GM19455 (cell line): ENCODE results near the gene RFWD3.
"Not testable (repeated sequence)": the region's sequence is repeated elsewhere in the genome, so short reads cannot be mapped to it uniquely, and the experiment has no call there.

Source experiments
- ATAC-seq: cut with Tn5 transposase; IDR thresholded peaks from one replicate; pipeline ENCODE4 v1.9.1; 2021; ENCODE audit not compliant: unreplicated experiment

RFWD3 gene

DNA sequence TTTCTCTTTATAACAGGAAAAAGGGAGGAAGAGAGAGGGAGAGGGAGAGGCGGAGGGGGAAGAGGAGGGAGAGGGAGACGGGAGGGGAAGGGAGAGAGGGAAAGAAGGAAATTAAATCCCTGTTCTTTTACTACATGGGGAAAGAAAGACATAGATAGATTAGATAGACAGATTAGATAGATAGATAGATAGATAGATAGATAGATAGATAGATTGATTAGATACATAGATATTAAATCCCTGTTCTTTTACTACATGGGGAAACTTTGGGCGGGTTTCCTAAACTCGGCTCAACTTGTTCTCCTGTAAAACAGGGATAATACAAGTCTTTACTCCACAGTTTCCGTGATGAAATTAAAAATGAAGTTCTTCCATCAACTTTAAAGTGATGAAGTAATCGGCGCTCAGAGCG is 661 bp downstream of the RFWD3 start:
- ATAC-seq = no peak

DNA sequence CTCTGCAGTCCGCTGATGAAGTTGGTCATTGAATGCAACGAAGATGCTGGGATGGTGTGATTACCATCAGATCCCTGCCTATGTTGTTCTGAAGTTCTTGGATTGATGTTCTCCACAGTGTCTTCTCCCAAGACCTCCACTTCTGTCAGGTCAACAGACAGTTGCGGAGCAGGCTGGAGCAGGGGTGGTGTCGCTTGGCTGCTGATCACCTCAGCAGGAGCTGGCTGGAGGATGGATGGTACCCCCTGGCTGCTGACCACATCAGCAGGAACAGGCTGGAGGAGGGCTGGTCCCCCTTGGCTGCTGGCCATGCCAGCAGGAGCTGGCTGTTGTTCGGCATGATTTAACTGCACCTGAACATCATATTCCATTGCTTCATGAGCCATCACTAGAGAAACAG is 5.6 kb downstream of the RFWD3 start:
- no peak for ATAC-seq

DNA sequence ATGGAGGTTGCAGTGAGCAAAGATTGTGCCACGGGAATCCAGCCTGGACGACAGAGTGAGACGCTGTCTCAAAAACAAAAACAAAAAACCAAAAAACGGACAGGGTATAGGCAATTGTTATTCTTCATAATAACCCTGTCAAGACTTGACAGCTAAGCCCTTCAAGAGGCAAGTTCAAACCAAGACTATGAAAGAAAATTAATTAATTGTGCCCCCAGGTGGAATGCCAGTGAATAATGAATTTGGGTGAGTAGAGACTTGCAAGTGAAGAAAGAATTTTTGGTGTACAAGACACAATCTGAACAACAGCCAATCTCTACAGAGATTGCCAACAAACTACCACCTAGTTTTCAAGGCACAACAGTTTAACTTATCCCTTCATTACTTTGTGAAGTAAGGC is 6.3 kb downstream of the RFWD3 start:
- no peak for ATAC-seq

DNA sequence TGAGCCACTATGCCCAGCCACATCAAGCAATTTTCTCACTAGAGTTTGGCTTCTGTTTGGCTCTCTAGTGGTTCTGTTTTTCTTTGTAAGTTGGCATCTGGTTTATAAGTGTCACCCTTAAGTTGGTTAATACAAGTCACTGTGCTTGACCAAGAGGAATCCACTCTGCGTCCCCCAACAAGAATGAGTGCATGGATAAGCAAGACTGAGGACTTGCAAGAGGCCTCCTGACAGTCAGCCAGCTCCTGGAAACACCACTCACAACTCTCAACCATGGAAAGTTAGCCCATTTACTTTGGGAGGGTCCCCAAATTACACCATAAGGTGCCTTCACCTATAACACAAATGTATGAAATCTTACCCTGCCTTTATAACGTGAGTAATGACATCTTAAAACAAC is 7.6 kb downstream of the RFWD3 start:
- ATAC-seq = no peak

DNA sequence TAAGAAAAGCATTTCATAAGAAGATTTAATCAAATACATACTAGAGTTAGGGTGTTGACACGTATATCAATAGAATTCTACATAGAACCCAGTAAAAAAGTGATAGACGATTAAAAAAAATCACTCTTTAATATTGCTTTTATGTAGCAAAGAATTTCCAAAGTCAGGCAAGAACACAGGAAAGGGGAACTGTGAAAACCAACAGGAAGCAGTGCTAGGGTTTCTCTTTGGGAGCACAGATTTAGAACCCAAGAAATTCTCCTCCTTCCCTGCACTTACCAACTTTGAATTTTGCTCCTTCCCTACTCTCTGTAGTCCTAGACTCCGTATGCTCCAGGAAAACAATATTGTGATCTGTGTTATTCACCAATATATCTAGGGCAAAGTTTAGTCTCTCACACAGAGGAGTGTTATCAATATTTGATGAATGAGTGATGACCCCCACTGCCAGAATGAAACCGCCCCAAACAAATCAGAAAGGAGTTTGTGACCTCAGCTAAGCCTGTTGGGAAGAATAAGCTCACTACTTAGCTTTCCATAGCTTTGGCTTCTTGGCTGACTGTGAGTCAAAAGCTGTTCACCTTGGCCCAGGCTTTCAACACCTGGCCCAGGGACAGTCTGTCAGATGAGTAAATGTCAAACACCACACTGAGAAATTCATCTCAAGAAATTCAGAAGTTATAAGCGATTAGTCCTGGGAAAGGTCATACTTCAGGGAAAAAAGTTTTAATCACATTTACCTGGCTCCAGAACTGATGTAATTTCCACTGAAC is 8.6 kb downstream of the RFWD3 start:
- no peak for ATAC-seq

DNA sequence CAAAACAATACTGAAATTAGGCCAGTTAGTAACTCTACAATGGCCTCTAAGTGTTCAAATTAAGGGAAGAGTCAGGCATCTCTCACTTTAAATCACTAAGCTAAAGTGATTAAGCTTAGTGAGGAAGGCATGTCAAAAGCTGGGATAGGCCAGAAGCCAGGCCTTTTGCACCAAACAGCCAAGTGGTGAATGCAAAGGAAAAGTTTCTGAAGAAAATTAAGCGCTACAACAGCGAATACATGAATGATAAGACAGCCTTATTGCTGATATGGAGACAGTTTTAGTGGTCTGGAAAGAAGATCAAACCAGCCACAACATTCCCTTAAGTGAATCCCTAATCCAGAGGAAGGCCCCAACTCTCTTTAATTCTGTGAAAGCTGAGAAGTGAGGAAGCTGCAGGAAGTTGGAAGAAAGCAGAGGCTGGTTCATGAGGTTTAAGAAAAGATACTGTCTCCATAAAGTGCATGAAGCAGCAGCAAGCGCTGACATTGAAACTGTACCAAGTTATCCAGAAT is 12.1 kb downstream of the RFWD3 start:
- no peak for ATAC-seq

DNA sequence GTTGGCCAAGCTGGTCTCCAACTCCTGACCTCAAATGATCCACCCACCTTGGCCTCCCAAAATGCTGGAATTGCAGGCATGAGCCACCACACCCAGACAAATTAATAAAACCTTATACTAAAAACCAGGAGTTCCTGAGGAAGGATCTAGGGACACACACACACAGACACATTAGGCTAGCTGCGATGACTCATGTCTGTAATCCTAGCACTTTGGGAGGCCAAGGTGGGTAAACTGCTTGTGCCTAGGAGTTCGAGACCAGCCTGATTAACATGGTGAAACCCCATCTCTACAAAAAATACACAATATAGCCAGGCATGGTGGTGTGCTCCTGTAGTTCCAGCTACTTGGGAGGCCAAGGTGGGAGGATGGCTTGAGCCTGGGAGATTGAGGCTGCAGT is 13.8 kb downstream of the RFWD3 start:
- ATAC-seq = not testable (repeated sequence)

DNA sequence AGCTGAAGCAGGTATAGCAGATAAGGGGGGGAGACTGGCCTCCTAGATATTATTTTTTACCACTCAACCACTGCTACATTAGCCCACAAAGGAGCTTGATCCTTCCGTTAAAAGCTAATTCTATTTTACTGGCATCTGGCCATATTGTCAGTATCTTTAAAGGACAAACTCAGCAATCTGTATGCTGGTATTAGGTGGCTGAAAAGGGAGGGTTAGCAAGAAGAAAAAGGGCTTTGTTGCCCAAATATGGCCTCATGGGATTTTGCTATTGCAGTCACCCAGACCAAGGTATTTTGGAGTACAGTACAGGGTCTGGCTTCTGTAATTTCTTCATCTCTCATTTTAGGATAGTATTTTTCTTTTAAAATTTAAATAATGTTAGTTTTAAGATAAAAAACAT is 14.4 kb downstream of the RFWD3 start:
- no peak for ATAC-seq

DNA sequence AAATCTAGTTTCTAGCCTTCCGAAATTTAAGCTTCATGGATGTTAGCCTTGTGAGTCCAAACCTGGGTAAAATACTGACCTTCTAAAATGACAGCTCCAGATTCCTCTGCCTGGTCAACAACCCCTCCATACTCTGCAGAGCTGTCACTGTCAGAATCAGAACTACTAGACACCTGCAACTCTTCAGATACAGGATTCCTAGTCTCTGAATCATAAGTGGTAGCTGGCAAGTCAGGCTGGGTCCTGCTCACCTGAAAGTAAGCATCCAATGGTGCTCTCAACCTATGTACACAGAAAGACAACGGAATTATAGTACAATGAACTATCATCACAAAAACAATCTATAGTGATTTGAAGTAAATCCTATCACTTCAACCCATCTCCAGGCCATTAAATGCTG is 14.8 kb downstream of the RFWD3 start:
- ATAC-seq = no peak

DNA sequence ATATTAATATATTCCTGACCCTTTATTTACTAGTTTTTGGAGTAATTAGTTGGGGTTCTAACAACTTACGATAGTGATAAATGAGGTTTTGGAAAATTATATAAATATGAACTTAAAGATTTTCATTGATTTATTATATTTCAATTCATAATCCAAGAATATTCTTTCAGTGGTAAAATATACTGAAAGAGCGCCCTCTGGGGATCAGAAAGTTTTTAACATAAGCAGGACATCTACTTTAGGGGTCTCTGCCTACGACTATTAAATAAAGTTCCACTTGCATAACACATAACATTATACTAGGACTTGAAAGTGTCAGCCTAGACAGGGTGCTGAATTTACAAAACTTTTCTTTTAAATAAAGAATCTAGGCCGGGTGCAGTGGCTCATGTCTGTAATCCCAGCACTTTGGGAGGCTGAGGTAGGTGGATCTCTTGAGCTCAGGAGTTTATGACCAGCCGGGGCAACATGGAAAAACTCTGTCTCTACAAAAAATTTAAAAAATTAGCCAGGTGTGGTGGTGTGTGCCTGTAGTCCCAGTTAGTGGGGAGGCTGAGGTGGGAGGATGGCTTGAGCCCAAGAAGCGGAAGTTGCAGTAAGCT is 15.6 kb downstream of the RFWD3 start:
- ATAC-seq = no peak

DNA sequence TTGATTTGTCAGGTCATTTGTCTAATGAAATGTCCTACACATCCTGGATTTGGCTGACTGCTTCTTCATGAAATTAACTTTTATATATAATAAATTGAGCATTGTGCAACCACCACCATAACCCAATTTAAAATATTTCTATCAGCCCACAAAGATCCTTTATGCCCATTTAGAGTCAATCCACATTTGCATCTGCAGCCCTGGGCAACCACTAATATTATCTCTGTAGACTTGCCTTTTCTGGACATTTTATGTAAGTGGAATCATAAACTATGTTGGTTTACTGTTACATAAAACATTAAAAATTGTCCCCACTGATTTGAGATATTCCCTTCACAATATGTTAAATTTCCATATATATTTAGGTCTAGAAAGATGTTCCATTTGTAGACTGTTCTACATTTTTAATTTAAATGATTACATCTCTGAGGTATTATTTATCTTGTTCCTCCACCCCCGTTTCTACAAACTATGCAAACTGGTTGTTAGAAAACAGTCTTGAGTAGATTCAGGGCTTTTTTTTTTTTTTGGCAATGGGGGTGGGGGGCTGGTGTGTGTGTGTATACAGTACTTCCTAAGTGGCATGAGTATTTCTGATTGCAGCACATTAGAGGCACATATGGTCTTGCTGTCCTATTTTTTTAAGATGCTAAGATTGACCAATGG is 16.7 kb downstream of the RFWD3 start:
- ATAC-seq = no peak

DNA sequence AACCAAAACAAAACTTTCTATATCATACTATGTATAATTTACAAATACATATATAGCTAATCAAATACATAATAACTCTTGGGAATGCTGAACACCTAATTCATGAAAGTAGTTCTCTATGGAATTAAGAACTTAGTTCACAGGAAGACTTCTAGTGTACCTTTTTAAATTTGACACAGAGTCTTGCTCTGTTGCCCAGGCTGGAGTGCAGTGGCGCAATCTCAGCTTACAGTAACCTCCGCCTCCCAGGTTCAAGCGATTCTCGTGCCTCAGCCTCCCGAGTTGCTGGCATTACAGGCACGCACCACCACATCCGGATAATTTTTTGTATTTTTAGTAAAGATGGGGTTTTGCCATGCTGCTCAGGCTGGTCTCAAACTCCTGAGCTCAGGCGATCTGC is 24.7 kb downstream of the RFWD3 start:
- no peak for ATAC-seq

DNA sequence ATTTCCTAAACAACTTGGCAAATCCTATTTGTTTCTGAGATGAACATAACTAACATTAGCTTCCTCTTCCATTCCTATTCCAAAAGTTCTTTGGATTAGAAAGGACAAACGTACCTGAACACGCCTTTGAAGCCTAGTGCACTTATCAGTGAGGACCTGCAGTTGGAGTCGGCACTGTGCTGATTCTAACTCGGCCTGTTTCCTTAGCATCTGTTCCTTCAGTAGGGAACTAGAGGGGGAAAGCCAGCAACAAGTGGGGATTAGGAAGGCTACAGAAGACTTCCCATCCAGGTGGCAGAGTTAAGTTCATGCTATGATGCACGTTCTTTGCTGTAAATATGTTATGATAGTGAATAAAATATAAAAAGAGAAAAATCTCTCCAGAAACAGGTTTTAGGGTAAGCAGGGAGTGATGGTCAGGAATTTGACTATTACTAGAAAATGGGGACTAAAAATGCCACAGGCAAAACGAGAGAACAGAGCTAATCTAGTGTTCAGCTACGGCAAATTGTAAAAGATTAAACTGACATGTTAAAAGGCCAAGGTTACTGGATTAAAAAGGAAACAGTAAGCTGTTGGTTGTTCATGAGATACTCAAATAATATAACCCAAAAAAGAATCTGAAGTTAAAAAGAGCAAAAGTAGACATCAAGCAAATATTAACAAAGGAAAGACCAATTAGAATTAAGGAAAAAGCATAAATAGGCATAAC is 28.8 kb downstream of the RFWD3 start:
- no peak for ATAC-seq

DNA sequence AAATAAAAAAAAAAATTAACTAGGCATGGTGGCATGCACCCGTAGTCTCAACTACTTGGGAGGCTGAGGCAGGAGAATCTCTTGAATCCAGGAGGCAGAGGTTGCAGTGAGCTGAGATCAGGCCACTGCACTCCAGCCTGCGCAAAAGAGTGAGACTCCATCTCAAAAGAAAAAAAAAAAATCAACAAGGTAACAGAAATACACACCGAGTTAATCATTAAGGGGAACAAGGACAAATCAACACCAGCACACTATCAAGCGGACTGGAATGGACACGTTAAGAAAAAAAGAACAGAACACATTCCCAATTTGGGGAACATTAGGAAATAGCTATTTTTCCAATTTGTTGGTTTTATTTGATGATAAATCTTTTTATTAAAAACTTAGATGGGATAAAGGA is 31.4 kb downstream of the RFWD3 start:
- no peak for ATAC-seq

DNA sequence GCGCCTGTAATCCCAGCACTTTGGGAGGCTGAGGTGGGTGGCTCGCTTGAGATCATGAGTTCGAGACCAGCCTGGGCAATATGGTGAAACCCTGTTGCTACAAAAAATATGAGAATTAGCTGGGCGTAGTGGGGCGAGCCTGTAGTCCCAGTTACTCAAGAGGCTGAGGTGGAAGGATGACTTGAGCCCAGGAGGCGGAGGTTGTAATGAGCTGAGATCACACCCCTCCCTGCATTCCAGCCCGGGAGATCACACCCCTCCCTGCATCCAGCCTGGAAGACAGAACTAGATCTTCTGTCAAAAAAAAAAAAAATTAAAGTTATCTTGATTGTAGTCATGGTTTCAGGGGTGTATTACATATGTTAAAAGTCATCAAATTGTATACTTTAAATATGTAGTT is 33.0 kb downstream of the RFWD3 start:
- ATAC-seq = no peak

DNA sequence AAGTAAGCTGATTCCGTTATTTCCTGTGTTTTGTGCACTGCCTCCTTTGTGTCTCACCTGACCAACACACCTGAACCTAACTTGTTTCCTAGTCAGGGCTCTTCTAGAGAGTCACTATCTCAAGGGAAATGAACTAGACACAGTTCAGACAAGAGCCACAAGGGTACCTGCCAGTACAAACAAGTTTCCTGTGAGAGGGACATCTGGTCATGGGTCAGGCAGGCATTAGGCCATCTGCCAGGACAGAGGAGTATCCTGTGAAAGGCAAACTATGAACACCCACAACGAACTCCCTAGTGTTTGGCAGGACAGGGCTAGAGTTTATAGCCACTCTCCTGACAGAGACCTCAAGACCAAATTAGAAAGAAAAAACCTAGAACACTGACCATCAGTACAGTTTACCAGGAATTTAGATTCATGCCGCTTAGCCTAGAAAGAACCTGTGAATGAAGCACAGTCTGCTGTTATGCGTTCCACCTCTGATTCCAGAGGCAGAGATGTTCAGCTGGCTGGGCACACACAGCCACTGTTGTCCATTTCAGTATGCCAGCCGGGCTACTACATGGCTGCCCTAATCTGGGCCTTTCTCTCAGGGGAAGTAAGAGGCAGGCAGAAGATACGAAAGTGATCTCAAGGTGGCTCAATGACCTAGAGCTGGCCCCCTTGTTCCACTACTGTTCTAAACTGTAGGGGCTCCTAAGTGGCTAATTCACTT is 39.0 kb downstream of the RFWD3 start:
- ATAC-seq = no peak

DNA sequence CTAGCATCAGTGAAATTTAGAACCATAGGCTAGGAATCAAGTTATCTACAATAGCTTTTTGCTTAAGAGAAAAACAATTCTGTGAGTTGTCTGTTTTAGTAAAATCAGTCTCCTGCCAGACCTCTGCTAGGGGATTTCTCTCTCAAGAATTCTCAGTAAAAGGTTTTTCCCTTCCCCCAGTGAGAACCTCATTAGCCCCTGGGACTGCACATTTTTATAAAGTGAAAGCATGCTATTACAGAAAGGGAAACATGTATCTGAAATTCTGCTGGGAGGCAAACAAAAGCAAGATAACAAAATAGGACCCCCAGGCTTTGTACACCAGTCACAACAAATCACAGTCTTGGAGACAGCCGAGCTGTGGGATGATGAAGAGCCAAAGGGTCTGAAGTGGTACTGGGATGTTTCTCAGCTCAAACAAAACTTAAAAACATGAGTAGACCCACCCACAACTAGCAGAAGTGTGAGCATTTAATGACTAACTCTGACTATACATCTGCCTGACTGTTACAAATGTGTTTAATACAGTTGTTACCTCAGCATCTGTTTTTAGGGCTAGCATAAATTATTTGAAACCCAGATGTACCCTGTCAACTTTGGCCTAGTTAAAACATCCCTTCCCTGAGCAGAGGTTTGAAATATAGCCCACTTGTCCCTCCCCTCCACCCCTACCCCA is 39.8 kb downstream of the RFWD3 start:
- ATAC-seq = no peak

DNA sequence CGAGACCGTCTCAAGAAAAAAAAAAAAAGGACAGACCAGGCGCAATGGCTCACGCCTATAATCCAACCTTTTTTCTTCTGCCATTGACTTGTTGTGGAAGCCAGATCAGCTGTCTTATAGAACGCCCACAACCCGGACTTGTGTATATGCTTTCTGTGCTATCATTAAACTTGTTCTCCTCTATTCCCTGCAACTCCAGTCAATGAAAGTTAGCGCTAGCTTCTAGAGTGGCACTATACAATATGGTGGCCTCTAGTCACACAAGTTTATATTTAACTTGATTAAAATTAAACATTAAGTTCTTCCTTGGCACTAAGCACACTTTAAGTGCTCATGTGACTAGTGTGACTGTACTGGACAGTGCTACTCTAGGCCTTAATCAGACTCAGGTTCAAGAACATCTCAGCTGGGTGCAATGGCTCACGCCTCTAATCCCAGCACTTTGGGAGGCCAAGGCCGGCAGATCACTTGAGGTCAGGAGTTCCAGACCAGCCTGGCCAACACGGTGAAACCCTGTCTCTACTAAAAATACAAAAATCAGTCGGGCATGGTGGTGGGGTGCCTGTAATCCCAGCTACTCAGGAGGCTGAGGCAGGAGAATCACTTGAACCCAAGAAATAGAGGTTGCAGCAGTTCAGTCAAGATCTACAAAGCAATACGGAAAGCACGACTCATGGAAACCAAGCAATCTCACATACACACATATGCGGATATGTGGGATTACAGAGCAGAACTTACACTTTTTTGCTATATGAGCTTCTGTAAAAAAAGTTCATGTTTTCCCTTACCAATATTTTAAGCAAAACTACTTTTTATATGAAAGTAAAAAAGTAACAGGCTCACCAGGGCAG is 41.0 kb downstream of the RFWD3 start:
- ATAC-seq = no peak

DNA sequence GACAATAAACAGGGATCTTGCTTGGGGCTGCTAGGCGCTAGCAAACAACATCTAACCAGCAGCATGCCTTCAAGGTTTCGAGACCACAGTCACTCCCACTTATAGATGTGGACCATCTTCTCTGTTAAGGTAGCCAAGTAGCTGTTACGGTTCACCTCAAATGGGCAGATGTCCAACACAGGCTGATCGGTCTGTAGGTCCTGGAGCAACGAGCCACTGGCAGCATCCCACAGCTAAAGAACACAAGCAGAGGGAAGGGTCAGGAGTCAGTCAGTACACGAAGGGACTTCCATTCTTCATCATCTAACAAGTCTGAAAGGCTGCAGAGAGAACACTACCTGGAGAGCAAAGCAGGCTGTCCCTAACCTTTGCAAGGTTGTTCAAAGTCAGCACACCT is 42.8 kb downstream of the RFWD3 start:
- no peak for ATAC-seq
